AG04449 (cell line): ENCODE data around the gene CDK6.
A peak's percentile ranks its signal among the peaks of the same experiment; 100 is the strongest.

Experiments used
- CTCF ChIA-PET: fragments of 350-600 bp; formaldehyde crosslinking; extraction: SDS; loops from one replicate; lab custom pipeline; 2021; ENCODE audit warnings: antibody characterized with exemption; lab: Yijun Ruan, JAX
- POLR2A ChIA-PET: fragments of 400-600, 350-600 bp; formaldehyde crosslinking; extraction: SDS; loops from one replicate; lab custom pipeline; 2020; ENCODE audit warnings: antibody characterized with exemption, inconsistent platforms; lab: Yijun Ruan, JAX
- DNase-seq: peaks from one replicate; pipeline ENCODE4 v3.0.0-alpha.2; 2010; ENCODE audit warnings: low read depth, low spot score
- H3K4me3 ChIP-seq: 2 replicates; pipeline ENCODE4 v1.5.1; 2011; ENCODE audit warnings: low read depth, mild to moderate bottlenecking, control low read depth, low read length
- TF ChIP-seq, protein P1 (sequence below): IDR thresholded peaks from one replicate; pipeline ENCODE4 v1.5.1; 2011; ENCODE audit warnings: mild to moderate bottlenecking, moderate library complexity, low read length, control low read depth, inconsistent platforms; ENCODE audit not compliant: insufficient read depth; ENCODE audit errors: missing control alignments

Gene CDK6

DNA sequence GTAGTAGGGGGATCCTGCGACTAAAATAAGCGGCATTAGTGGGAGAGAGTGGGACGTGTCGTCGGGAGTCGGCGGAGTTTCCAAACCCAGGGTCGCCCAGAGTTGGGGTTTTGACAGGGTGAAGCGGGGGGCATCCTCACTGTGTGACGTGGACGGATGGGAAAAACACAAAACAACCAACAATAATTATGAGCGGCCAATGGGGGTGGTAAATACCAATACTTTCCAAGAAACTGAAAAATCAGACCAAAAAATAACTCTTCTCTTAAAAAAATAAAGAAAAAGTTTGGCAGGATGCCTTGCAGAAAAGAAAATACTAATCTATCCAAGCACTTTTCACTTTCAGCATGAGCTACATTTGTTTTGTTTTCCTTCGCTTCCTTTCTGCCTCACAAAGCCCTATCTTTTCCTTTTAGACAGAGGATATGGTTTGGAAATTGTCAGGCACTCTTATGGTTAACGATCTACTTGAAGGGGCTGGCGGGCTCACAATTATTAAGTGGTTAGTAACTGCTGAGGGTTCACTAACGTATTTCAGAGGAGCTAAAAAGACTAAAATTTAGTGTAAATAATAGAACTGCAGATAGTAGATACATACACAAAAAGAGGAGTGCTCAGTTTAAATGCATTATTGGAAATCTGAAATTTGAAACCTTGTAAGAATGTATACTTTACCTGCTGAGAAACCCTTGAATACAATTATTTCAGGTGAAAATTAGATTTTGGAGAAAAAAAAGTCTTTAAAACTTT, 802 bp upstream of the CDK6 start:
- no peak for DNase-seq
- H3K4me3 ChIP-seq: peak overlapping the region; percentile 85
- ChIA-PET POLR2A (interaction anchor here (0.9 to 3.3 kb wide), 4 partner anchors 141 to 207 kb away, joined by 3 to 17 read pairs (median 4); no protein-coding TSS in a partner anchor), CTCF (interaction anchor here (1.1 to 2.0 kb wide), 5 partner anchors 173 to 219 kb away, joined by 3 to 8 read pairs (median 5); no protein-coding TSS in a partner anchor)
- TF ChIP-seq, protein P1, sequence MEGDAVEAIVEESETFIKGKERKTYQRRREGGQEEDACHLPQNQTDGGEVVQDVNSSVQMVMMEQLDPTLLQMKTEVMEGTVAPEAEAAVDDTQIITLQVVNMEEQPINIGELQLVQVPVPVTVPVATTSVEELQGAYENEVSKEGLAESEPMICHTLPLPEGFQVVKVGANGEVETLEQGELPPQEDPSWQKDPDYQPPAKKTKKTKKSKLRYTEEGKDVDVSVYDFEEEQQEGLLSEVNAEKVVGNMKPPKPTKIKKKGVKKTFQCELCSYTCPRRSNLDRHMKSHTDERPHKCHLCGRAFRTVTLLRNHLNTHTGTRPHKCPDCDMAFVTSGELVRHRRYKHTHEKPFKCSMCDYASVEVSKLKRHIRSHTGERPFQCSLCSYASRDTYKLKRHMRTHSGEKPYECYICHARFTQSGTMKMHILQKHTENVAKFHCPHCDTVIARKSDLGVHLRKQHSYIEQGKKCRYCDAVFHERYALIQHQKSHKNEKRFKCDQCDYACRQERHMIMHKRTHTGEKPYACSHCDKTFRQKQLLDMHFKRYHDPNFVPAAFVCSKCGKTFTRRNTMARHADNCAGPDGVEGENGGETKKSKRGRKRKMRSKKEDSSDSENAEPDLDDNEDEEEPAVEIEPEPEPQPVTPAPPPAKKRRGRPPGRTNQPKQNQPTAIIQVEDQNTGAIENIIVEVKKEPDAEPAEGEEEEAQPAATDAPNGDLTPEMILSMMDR: no peak

DNA sequence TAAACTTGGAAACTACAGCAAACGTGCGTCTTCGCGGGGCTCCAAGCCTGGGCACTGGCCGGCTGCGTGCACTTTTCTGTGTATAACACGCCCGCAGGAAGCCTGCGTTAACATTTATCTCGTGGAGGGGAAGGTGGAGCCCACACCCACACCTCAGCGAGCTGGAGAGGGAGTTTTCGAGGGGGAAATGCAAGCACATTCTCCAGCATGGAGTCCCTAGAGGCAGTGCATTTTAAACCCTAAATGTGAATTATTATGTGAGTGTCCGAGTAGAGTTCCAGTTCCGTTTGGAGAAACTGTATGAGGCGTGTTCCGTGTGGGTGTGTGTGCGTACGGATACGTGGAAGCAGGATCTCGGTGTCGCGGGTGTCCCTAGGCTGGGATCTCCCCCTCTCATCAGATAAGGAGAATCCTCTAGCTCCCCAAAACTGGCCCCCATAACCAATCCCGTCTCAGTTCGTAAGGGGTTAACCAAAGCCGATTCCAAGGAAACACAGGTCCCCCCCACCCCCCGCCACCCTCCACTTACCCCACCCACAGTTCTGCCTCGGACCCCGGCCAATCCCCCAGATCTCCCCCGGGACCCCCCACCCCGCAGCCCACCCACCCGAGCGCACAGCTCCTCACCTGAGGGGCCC, 403 bp downstream of the CDK6 start:
- CTCF ChIA-PET: interaction anchor here (1.2 to 1.9 kb wide), 3 partner anchors 174 to 215 kb away, joined by 3 to 5 read pairs (median 3); no protein-coding TSS in a partner anchor
- POLR2A ChIA-PET: interaction anchor here (0.5 to 3.3 kb wide), 9 partner anchors 68 to 218 kb away, joined by 3 to 17 read pairs (median 3); no protein-coding TSS in a partner anchor
- H3K4me3 ChIP-seq: peak overlapping the region; percentile 85
- TF ChIP-seq, protein P1: no peak
- DNase-seq: no peak

DNA sequence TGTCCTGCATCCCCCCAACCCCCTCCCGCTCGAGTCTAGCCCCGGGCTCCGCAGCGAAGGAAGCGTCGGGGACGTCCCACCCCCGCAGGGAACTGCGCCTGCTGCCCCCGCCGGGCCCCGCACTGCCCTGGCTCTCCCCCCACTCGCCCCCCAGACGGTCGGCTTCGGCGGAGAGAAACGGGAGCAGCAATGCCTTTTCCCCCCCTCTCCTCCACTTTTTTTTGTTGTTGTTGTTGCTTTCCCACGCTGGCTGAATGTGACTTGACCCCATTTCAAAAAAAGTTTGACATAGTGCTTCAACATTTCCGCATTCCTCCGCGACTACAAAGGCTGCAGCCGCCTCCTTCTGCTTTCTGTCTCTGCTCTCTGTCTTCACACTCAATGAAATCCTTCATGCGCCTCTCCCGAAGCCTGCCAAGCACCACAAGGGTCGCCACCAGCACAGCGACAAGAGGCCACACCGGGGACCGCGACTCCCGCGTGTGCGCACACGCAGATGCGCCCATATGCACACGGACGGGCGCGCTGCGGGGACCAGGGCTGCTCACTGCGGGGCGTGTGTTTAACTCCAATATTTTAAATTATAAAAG, 1.0 kb downstream of the CDK6 start:
- peak overlapping the region; percentile 85 for H3K4me3 ChIP-seq
- TF ChIP-seq, protein P1: no peak
- ChIA-PET POLR2A (interaction anchor here (0.7 to 3.3 kb wide), 5 partner anchors 69 to 219 kb away, joined by 3 to 17 read pairs (median 3); no protein-coding TSS in a partner anchor), CTCF (interaction anchor here (1.2 kb wide), 1 partner anchor 181 kb away, joined by 3 read pairs; no protein-coding TSS in a partner anchor)
- DNase-seq: no peak

DNA sequence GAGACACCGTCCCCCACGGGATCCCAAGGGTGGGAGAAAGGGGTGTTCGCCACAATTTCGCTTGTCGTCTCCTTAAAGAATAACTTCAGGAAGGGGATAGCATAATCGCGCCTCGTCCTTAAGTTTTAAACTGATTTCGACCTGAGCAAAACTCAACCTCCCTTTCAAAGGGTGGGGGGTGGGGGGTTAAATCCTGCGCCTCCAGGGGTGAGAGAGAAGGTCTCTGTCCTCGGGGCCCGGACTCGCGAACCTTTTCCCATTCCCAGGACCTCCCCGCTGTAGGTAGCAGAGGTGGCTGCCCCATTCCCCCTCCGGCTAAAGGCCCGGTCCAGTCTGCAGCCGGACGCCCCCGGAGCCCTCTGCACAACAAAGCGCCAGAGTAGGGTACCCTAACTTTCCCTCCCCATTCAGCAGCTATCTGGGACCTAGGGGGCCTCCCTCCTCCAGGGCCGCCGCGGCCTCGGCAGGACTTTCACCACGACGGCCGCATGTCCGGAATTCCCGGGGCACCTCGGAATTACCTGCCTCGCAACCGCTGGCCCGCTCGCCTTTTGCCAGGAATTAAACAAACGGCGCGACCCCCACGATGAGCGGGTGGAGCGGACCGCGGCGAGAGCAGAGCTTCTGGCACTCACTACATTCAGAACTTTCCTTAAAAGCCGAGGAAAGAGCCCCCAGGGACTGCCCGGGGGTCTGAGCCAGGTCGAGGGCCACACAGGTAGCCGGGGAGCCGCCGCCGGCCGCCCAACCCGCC, 1.7 kb downstream of the CDK6 start:
- ChIA-PET CTCF (interaction anchor here (2.1 kb wide), 1 partner anchor 220 kb away, joined by 5 read pairs; no protein-coding TSS in a partner anchor), POLR2A (no interaction called here)
- TF ChIP-seq, protein P1: no peak
- H3K4me3 ChIP-seq: peak overlapping the region; percentile 85
- DNase-seq: no peak

DNA sequence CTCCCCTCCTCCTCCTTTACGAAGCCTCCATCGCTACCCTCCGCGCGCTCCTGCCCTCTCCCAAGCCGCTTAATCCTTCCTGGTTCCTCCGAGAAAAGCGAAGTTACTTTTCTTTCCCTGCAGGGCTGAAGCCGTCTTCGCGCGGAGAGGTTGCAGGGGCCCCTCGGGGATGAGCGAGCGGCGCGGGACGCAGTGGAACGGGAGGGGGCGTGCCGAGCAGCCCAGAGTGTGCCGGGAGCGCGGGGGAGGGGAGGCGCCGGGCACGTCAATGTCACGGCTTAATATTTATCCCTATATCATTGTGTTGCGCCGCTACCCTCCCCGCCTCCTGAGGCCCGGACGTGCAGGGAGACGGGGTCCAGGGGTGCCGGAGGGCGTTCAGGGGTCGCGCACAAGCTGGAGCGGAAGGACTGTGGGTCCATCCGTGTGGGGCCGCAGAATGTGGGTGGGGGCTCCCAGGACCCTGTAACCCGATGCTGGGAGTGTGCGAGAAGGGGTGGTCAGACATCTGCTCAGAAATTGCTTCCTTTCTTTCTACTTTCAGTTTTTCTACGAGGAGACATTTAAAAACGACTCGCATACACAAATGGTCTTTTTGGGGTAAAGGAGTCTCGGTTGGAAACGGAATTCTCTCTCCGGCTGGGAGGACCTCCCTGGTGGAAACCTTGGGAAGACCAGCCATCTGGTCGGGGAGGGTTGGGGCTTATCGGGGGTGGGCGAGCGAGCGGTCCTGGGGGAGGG, 2.4 kb downstream of the CDK6 start:
- no peak for DNase-seq
- peak overlapping the region; percentile 85 for H3K4me3 ChIP-seq
- POLR2A ChIA-PET: interaction anchor here (3.8 kb wide), 1 partner anchor 210 kb away, joined by 19 read pairs; no protein-coding TSS in a partner anchor
- TF ChIP-seq, protein P1: peak; percentile 57
- CTCF ChIA-PET: interaction anchor here (0.8 to 3.7 kb wide), 9 partner anchors 112 to 226 kb away, joined by 3 to 22 read pairs (median 4); no protein-coding TSS in a partner anchor
